Measurements from ENCODE around the gene GRIN3B. TPM values are rescaled to one million over a fixed set of nuclear protein-coding genes. Genes with fewer than 3 reads are reported as not detected.
A peak's percentile ranks its signal among the peaks of the same experiment; 100 is the strongest.

GRIN3B gene
- total and polyA plus RNA-seq, 9 of the 15 experiments (the other 6 are each of a cell fraction or from before 2014, with no cell fraction given) = 0.06 to 0.95 (median 0.19) TPM; not detected in 6

DNA sequence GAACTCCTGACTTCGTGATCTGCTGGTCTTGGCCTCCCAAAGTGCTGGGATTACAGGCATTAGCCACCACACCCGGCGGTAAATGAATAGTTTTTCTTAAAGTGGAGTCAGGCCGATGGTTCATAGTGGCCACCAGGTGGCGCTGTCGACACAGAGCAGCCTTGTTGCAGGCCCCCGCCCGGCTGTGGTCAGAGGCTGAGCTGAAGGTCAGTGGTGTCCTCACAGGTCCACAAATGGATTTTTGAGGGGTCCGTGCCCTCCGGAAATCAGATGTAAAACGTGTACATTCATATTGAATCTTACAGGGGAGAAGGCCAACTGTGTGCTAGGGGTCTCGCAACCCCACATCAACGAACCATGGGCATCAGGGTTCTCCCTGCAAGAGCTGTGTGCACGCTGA lies 29.5 kb upstream of the GRIN3B start (continued):
- TF ChIP-seq PHB2 (IDR thresholded peaks at IDR 0.05; ENCODE audit: low read depth) (no peak), KLF6 (CRISPR knock-in tag; IDR thresholded peaks at IDR 0.05; ENCODE audit: borderline replicate concordance) (no peak), ZKSCAN3 (CRISPR knock-in tag; IDR thresholded peaks at IDR 0.05) (no peak), ZNF764 (CRISPR knock-in tag; IDR thresholded peaks at IDR 0.05; ENCODE audit: low read depth) (no peak), ARID1B (IDR thresholded peaks at IDR 0.05) (no peak), ZNF444 (CRISPR knock-in tag; IDR thresholded peaks at IDR 0.05) (no peak), RFX5 (IDR thresholded peaks at IDR 0.05; ENCODE audit: low read depth, low read length) (no peak), ZNF445 (CRISPR knock-in tag; IDR thresholded peaks at IDR 0.05; ENCODE audit: low read depth) (peak; percentile 77; the same call in 1 of the 2 replicates), KLF13 (tag; IDR thresholded peaks at IDR 0.05; ENCODE audit: borderline replicate concordance, low read depth) (no peak), MBD2 (IDR thresholded peaks at IDR 0.05; ENCODE audit: borderline replicate concordance, low read depth) (0 out of 2 replicates have a peak, but pooled peaks have one; percentile 14)
- TF ChIP-seq, protein P1, sequence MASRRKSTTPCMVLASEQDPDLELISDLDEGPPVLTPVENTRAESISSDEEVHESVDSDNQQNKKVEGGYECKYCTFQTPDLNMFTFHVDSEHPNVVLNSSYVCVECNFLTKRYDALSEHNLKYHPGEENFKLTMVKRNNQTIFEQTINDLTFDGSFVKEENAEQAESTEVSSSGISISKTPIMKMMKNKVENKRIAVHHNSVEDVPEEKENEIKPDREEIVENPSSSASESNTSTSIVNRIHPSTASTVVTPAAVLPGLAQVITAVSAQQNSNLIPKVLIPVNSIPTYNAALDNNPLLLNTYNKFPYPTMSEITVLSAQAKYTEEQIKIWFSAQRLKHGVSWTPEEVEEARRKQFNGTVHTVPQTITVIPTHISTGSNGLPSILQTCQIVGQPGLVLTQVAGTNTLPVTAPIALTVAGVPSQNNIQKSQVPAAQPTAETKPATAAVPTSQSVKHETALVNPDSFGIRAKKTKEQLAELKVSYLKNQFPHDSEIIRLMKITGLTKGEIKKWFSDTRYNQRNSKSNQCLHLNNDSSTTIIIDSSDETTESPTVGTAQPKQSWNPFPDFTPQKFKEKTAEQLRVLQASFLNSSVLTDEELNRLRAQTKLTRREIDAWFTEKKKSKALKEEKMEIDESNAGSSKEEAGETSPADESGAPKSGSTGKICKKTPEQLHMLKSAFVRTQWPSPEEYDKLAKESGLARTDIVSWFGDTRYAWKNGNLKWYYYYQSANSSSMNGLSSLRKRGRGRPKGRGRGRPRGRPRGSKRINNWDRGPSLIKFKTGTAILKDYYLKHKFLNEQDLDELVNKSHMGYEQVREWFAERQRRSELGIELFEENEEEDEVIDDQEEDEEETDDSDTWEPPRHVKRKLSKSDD (conservative IDR thresholded peaks at IDR 0.05; ENCODE audit: low read length) = no peak
- TF ChIP-seq, protein P2, sequence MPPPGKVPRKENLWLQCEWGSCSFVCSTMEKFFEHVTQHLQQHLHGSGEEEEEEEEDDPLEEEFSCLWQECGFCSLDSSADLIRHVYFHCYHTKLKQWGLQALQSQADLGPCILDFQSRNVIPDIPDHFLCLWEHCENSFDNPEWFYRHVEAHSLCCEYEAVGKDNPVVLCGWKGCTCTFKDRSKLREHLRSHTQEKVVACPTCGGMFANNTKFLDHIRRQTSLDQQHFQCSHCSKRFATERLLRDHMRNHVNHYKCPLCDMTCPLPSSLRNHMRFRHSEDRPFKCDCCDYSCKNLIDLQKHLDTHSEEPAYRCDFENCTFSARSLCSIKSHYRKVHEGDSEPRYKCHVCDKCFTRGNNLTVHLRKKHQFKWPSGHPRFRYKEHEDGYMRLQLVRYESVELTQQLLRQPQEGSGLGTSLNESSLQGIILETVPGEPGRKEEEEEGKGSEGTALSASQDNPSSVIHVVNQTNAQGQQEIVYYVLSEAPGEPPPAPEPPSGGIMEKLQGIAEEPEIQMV (tag; conservative IDR thresholded peaks at IDR 0.05; ENCODE audit: low read depth) = no peak
- TF ChIP-seq, protein P3, sequence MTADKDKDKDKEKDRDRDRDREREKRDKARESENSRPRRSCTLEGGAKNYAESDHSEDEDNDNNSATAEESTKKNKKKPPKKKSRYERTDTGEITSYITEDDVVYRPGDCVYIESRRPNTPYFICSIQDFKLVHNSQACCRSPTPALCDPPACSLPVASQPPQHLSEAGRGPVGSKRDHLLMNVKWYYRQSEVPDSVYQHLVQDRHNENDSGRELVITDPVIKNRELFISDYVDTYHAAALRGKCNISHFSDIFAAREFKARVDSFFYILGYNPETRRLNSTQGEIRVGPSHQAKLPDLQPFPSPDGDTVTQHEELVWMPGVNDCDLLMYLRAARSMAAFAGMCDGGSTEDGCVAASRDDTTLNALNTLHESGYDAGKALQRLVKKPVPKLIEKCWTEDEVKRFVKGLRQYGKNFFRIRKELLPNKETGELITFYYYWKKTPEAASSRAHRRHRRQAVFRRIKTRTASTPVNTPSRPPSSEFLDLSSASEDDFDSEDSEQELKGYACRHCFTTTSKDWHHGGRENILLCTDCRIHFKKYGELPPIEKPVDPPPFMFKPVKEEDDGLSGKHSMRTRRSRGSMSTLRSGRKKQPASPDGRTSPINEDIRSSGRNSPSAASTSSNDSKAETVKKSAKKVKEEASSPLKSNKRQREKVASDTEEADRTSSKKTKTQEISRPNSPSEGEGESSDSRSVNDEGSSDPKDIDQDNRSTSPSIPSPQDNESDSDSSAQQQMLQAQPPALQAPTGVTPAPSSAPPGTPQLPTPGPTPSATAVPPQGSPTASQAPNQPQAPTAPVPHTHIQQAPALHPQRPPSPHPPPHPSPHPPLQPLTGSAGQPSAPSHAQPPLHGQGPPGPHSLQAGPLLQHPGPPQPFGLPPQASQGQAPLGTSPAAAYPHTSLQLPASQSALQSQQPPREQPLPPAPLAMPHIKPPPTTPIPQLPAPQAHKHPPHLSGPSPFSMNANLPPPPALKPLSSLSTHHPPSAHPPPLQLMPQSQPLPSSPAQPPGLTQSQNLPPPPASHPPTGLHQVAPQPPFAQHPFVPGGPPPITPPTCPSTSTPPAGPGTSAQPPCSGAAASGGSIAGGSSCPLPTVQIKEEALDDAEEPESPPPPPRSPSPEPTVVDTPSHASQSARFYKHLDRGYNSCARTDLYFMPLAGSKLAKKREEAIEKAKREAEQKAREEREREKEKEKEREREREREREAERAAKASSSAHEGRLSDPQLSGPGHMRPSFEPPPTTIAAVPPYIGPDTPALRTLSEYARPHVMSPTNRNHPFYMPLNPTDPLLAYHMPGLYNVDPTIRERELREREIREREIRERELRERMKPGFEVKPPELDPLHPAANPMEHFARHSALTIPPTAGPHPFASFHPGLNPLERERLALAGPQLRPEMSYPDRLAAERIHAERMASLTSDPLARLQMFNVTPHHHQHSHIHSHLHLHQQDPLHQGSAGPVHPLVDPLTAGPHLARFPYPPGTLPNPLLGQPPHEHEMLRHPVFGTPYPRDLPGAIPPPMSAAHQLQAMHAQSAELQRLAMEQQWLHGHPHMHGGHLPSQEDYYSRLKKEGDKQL (CRISPR knock-in tag; IDR thresholded peaks at IDR 0.05; ENCODE audit: borderline replicate concordance) = no peak
- TF ChIP-seq, protein P4, sequence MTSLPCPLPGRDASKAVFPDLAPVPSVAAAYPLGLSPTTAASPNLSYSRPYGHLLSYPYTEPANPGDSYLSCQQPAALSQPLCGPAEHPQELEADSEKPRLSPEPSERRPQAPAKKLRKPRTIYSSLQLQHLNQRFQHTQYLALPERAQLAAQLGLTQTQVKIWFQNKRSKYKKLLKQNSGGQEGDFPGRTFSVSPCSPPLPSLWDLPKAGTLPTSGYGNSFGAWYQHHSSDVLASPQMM (CRISPR knock-in tag; IDR thresholded peaks at IDR 0.05) = no peak
- TF ChIP-seq, protein P5, sequence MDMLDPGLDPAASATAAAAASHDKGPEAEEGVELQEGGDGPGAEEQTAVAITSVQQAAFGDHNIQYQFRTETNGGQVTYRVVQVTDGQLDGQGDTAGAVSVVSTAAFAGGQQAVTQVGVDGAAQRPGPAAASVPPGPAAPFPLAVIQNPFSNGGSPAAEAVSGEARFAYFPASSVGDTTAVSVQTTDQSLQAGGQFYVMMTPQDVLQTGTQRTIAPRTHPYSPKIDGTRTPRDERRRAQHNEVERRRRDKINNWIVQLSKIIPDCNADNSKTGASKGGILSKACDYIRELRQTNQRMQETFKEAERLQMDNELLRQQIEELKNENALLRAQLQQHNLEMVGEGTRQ (CRISPR knock-in tag; IDR thresholded peaks at IDR 0.05) = no peak

Measured in K562 (cell line).